ENCODE measurements around the gene NTRK1.

NTRK1 gene

GRCh38 chr1:156858959-156859522 lies 1.6 kb upstream of the NTRK1 start, which contains the start of gene INSRR:
Gene INSRR, minus strand, starts transcription at chr1:156859117. Its CDS starts 496 bp downstream, at chr1:156858621.
- DNase-seq = no peak

DNA sequence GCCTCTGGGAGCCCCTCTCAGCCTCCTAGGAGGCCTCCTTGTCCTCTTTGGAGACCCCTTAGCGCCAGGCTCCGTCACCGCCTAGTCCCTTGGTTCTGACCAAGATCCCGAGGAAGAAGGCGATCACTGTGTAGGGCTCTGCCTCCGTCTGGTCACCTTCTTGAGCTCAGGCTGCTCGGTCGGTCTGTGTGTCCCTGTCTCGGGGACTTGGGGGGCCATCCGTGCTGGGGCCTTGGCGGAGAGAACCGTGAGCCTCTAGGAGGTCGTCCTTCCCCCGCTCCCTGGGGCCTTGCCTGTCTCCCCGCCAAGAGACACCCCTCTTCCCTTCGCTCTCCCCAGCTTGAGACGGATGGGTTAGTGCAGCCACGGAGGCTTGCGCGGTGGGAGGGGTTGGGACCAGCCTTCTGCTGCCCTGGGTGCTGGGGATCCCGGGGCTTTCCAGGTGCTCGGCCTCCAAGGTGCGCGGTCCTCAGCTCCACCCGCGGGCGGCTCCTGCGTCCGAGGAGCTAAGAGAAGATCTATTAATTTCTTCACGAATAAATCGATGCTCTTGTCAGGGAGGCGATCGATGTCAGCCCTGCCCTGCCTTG lies 1.0 kb upstream of the NTRK1 start:
- DNase-seq = peak; percentile 40

DNA sequence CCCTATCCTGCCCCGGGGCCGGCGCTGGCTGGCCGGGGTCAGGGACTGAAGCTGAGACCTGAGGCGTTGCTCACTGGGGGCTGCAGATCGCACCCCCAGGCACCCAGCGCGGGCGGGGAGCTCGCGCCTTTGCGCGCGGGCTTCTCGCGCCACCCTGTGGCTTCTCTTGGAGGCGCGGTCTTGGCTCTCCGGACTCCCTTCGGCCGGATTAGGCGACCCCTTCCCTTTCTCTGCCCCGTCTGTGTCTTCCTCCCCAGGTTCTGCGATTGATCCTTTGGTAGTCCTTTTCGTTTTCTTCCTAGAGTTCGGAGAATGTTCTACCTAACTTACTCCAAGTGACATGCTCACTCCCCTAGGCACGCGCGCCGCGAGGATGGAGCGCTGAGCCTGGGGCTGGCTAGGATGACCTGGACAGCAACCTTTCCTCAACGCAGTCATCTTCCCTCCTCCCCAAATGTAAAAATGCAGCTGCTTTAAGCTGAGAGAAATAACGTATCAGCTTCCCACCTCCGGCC lies 495 bp upstream of the NTRK1 start:
- peak; percentile 67 for DNase-seq

DNA sequence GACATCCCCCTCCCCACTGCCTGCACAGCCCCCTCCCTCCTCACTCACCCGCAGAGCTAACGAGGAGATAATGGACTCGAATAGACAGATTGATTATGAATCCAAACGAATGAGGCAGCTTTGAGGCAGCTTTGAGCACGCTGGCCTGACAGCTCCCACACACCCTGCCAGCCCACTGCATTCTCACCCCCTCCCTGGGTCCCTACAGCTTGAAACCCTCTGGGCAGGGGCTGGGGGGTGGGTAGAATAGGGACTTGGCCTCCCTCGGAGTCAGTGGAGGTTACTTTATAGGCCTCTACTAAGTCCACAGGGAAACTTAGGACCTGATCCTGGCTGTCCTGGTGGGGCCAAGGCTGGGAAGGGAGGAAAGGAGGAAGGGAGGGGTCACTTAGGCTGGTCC lies 1.9 kb downstream of the NTRK1 start:
- DNase-seq = no peak

GRCh38 chr1:156862997-156863599 lies 2.4 kb downstream of the NTRK1 start:
- DNase-seq = no peak

DNA sequence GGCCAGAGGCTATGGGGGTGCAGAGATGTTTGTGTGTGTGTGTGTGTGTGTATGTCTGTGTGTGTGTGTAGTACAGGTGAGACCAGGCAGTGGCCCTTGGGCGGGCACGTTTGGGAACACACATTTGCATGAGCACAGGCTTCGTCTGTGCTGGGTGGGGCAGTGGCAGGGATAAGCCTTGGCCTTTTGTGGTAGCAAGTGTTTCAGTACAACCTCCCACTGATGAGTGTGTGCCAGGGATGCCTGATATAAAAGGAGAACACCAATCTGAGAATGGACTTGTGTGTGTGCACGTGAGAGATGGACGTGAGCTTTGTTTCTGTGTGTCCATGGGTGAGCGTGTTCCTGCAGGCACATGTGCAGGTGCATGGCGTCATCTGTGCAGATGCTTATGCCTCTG lies 3.0 kb downstream of the NTRK1 start:
- DNase-seq = no peak

DNA sequence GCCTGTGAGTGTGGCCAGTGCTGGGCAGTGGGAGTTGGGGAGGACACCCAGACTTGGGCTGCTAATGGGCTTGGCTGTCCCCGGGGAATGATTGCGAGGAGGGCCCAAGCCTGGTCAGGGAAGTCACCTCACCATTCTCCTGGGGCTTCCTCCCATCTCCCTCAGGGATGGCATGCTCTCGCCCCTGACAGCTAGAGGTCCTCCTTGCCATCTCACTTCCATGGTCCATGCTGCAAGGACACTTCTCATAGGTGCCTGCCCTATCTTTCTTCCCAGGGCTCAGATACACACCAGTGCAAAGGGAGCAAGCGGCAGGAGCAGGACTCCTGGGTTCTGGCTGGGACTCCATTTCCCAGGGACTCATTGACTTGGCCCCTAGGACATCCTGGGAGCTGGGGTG lies 4.1 kb downstream of the NTRK1 start:
- DNase-seq = no peak

DNA sequence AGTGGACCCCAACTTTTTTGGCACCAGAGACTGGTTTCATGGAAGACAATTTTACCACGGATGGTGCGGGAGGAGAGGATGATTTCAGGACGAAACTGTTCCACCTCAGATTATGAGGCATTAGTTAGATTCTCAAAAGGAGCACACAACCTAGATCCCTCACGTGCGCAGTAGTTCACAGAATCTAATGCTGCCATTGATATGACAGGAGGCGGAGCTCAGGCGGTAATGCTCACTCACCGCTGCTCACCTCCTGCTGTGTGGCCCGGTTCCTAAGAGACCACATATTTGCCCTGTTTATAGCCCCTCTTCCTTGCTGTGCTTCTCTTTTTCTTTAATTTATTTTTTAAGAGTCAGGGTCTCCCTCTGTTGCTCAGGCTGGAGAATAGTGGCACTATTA lies 4.6 kb downstream of the NTRK1 start:
- DNase-seq = no peak

GRCh38 chr1:156865865-156866248 lies 5.2 kb downstream of the NTRK1 start:
- DNase-seq = no peak

GRCh38 chr1:156866249-156866909 lies 5.7 kb downstream of the NTRK1 start:
- DNase-seq = no peak

- DNase-seq = no peak
These were observed 7.7 kb downstream of the NTRK1 start for GRCh38 chr1:156868341-156868740.

- DNase-seq = no peak
These were observed 8.8 kb downstream of the NTRK1 start for GRCh38 chr1:156869455-156869854.

GRCh38 chr1:156873659-156874058 lies 13.0 kb downstream of the NTRK1 start:
- DNase-seq = no peak

DNA sequence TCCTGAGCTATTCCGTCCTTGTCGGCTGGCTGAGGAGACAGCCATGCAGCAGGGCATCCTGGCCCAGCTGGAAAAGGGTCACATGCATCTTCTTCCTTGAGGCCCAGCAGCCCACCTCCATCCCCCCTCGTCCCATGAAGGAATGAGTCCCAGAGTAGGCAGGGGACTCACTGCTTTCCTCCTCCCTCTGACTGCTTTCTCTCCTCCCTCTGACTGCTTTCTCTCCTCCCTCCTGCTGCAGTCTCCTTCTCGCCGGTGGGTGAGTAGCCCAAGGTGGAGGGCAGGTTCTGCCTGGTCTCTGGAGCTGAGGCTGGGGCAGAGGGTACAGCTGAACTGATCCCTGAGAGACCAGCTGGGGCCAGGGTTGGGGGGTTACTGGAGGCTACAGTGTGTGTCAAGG lies 13.5 kb downstream of the NTRK1 start:
- no peak for DNase-seq

- DNase-seq = no peak
These were observed 14.1 kb downstream of the NTRK1 start for GRCh38 chr1:156874572-156875340.

- no peak for DNase-seq
These were observed 14.6 kb downstream of the NTRK1 start for GRCh38 chr1:156875341-156875615.

GRCh38 chr1:156876281-156876680 lies 15.6 kb downstream of the NTRK1 start:
- DNase-seq = no peak

GRCh38 chr1:156877433-156878170 lies 16.9 kb downstream of the NTRK1 start:
- no peak for DNase-seq

GRCh38 chr1:156879876-156880275 lies 19.2 kb downstream of the NTRK1 start:
- no peak for DNase-seq

GRCh38 chr1:156880473-156880872 lies 19.8 kb downstream of the NTRK1 start:
- DNase-seq = no peak

GRCh38 chr1:156881101-156881500 lies 20.4 kb downstream of the NTRK1 start:
- no peak for DNase-seq

- no peak for DNase-seq
These were observed 21.0 kb downstream of the NTRK1 start for GRCh38 chr1:156881663-156882062.

- DNase-seq = no peak
These were observed 21.9 kb downstream of the NTRK1 start for GRCh38 chr1:156882543-156882942.
